CD14-positive monocyte (primary cell): ENCODE results near the gene CREBBP. TPM values are rescaled to one million over a fixed set of nuclear protein-coding genes. Genes with fewer than 3 reads are reported as not detected.

Source experiments
- DNase-seq, 3 donors: peaks; one replicate each; pipeline ENCODE4 v3.0.0-alpha.2; 2011 to 2022
- H2AFZ ChIP-seq: 2 replicates; pipeline ENCODE4 v1.6.0; 2012; ENCODE audit warnings: mild to moderate bottlenecking, low read depth, low read length, inconsistent platforms; ENCODE audit not compliant: insufficient read depth, poor library complexity, severe bottlenecking
- H3K27ac ChIP-seq, 2 donors: 1 replicate in 1 of 2; 2 replicates in 1 of 2; pipeline ENCODE4 v1.5.1; 2012 to 2013; ENCODE audit warnings: low read length in 2 of 2, control low read depth in 1 of 2, inconsistent platforms in 1 of 2, low read depth in 1 of 2, mild to moderate bottlenecking in 1 of 2
- H3K27me3 ChIP-seq, 2 donors: one replicate each; pipeline versions ENCODE4 v1.6.0 to v1.6.1; 2011 to 2013; ENCODE audit warnings: low read length in 2 of 2; ENCODE audit not compliant: control insufficient read depth in 2 of 2, insufficient read depth in 2 of 2
- H3K36me3 ChIP-seq, 2 donors: replicated peaks in 1 of 2; 1 replicate in 1 of 2; 2 replicates in 1 of 2; pipeline versions ENCODE4 v1.5.1 to v1.6.1; 2012 to 2013; ENCODE audit warnings: low read length in 2 of 2, control low read depth in 1 of 2, inconsistent platforms in 1 of 2, mild to moderate bottlenecking in 1 of 2; ENCODE audit not compliant: insufficient read depth in 2 of 2, control insufficient read depth in 1 of 2
- H3K4me1 ChIP-seq, 2 donors: 1 replicate in 1 of 2; 2 replicates in 1 of 2; pipeline versions ENCODE4 v1.5.1 to v1.6.1; 2012 to 2013; ENCODE audit warnings: low read length in 2 of 2, control low read depth in 1 of 2, inconsistent platforms in 1 of 2, mild to moderate bottlenecking in 1 of 2, moderate library complexity in 1 of 2; ENCODE audit not compliant: insufficient read depth in 2 of 2, control insufficient read depth in 1 of 2
- H3K4me2 ChIP-seq: replicated peaks from 2 replicates; pipeline ENCODE3; 2012; ENCODE audit warnings: low read length, moderate library complexity, mild to moderate bottlenecking; ENCODE audit not compliant: poor library complexity, severe bottlenecking; ENCODE audit errors: extremely low read depth
- H3K4me3 ChIP-seq, 3 experiments: fragments of 200-600 bp in 1 of 3; sonication (generic) in 1 of 3; replicated peaks in 1 of 3; 1 replicate in 2 of 3; 2 replicates in 1 of 3; pipeline ENCODE4 v1.5.1; 2011 to 2013; ENCODE audit warnings: low read length in 3 of 3, mild to moderate bottlenecking in 3 of 3, control low read depth in 2 of 3, low read depth in 2 of 3, inconsistent platforms in 1 of 3, moderate library complexity in 1 of 3
- H3K79me2 ChIP-seq: 2 replicates; pipeline ENCODE4 v1.6.0; 2012; ENCODE audit warnings: mild to moderate bottlenecking, control low read depth, inconsistent platforms, low read length, moderate library complexity; ENCODE audit not compliant: insufficient read depth
- H3K9ac ChIP-seq: 2 replicates; pipeline ENCODE4 v1.6.0; 2017; ENCODE audit warnings: low read length, mild to moderate bottlenecking; ENCODE audit not compliant: insufficient read depth, poor library complexity, severe bottlenecking
- H3K9me3 ChIP-seq, 2 donors: replicated peaks in 1 of 2; 1 replicate in 1 of 2; 2 replicates in 1 of 2; pipeline versions ENCODE4 v1.5.1 to v1.6.1; 2012 to 2013; ENCODE audit warnings: low read length in 2 of 2, control low read depth in 1 of 2; ENCODE audit not compliant: control insufficient read depth in 1 of 2, insufficient read depth in 1 of 2
- H4K20me1 ChIP-seq: 2 replicates; pipeline ENCODE4 v1.6.0; 2012; ENCODE audit warnings: mild to moderate bottlenecking, low read length, control low read depth, moderate library complexity; ENCODE audit not compliant: insufficient read depth
- H3K27ac Mint-ChIP-seq, 7 donors: one replicate each; pipeline ENCODE4 v1.8.0; 2020; ENCODE audit warnings: mild to moderate bottlenecking in 7 of 7, mixed read lengths in 7 of 7, moderate library complexity in 6 of 7, inconsistent platforms in 2 of 7
- H3K27me3 Mint-ChIP-seq, 3 donors: one replicate each; pipeline ENCODE4 v1.8.0; 2021 to 2022; ENCODE audit warnings: low read depth in 3 of 3, mild to moderate bottlenecking in 3 of 3, mixed read lengths in 3 of 3, moderate library complexity in 3 of 3, inconsistent platforms in 1 of 3
- H3K36me3 Mint-ChIP-seq, 2 donors: one replicate each; pipeline ENCODE4 v1.8.0; 2020; ENCODE audit warnings: mixed read lengths in 2 of 2, inconsistent platforms in 1 of 2, mild to moderate bottlenecking in 1 of 2
- H3K4me1 Mint-ChIP-seq: one replicate; pipeline ENCODE4 v1.8.0; 2020; ENCODE audit warnings: mild to moderate bottlenecking, mixed read lengths
- H3K4me3 Mint-ChIP-seq, 2 donors: one replicate each; pipeline ENCODE4 v1.8.0; 2020; ENCODE audit warnings: mild to moderate bottlenecking in 2 of 2, mixed read lengths in 2 of 2, moderate library complexity in 1 of 2
- H3K9me3 Mint-ChIP-seq, 7 donors: one replicate each; pipeline ENCODE4 v1.8.0; 2020 to 2022; ENCODE audit warnings: mixed read lengths in 7 of 7, mild to moderate bottlenecking in 6 of 7, moderate library complexity in 6 of 7, inconsistent platforms in 2 of 7
- CTCF ChIP-seq: fragments of 200-600 bp; IDR thresholded peaks from one replicate; pipeline ENCODE4 v1.8.0; 2022; ENCODE audit warnings: antibody characterized with exemption, mild to moderate bottlenecking
- WGBS: methylation state at CpG from one replicate; pipeline ENCODE4 v1.1.5; 2013; ENCODE audit warnings: missing lambda C conversion rate; ENCODE audit not compliant: insufficient coverage; 5-methylcytosine and 5-hydroxymethylcytosine counted together
- intact Hi-C, 2 donors: fragments of 100-400 bp; cut with micrococcal nuclease; formaldehyde crosslinking; loops; one replicate each; pipeline versions ENCODE4 v1.15.0 to v1.15.1; 2023
- polyA plus RNA-seq, 3 donors: library from polyadenylated mRNA; depleted of rRNA in 1 of 3; unstranded in 2 of 3; stranded (reverse) in 1 of 3; fragments of 300-500 nt in 2 of 3; fragments of >200 nt in 1 of 3; fragmentation: Illumina TruSeq in 2 of 3; gene quantifications; 1 replicate in 2 of 3; 2 replicates in 1 of 3; pipeline ENCODE4 v1.2.3, GENCODE V29; 2012 to 2021

Gene CREBBP
- polyA plus RNA-seq, 3 donors: 2.1 to 26.9 (median 6.2) TPM

DNA sequence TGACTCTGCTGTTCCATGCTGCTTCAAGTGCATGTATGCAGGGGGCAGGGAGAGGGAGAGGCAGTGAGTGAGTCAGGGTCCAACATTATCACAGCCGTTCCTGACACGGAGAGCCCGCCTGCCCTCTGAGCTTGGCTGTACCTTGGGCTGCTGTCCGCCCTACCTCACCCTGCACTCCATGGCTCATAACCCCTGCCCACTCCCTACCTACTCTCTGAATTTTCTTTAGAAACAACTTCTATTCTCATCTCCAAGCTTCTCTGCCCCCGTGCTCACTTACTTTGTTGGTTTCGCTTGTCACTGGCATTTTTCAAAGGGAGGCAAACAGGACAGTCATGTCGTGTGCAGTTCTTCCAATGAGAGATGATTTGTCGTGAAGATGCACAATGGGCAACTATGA lies 88.8 kb downstream of the CREBBP start:
- no peak for TF ChIP-seq CTCF
- Histone ChIP-seq H3K27ac (no peak overlapping the region), H3K4me3 (no peak overlapping the region), H3K79me2 (peaks cover 81% of the 10 kb centered on the region), H3K4me2 (no peak overlapping the region), H3K4me1 (no peaks in the 10 kb centered on the region), H3K9me3 (no peaks in the 10 kb centered on the region), H3K9ac (no peak overlapping the region), H3K36me3 (peaks cover 55 to 75% of the 10 kb centered on the region in 2 donors), H4K20me1 (peaks cover 100% of the 10 kb centered on the region), H3K27me3 (no peaks in the 10 kb centered on the region), H2AFZ (no peak overlapping the region)
- WGBS: 97% methylated on average over 5 of the region's 8 CpGs
- Mint-ChIP-seq H3K4me3 (no peak overlapping the region), H3K27ac (no peak overlapping the region), H3K4me1 (peaks cover 6% of the 10 kb centered on the region), H3K36me3 (peaks cover 55 to 67% of the 10 kb centered on the region in 2 donors), H3K9me3 (no peaks in the 10 kb centered on the region), H3K27me3 (peaks cover 0 to 1% (median 0%) of the 10 kb centered on the region in 3 donors)
- intact Hi-C loops: no loop called here
- DNase-seq: no peak

- Mint-ChIP-seq H3K27me3 (peaks cover 0 to 1% (median 1%) of the 10 kb centered on the region in 3 donors), H3K27ac (no peak overlapping the region), H3K4me3 (no peak overlapping the region), H3K36me3 (peaks cover 74 to 85% of the 10 kb centered on the region in 2 donors), H3K4me1 (peaks cover 6% of the 10 kb centered on the region), H3K9me3 (no peaks in the 10 kb centered on the region)
- H3K4me3 ChIP-seq: no peak overlapping the region
- no peaks in the 10 kb centered on the region for H3K27me3 ChIP-seq
- intact Hi-C loops: no loop called here
- H3K4me2 ChIP-seq: no peak overlapping the region
- no peaks in the 10 kb centered on the region for H3K4me1 ChIP-seq
- 88% methylated on average over 3 of the region's 8 CpGs for WGBS
- H4K20me1 ChIP-seq: peaks cover 100% of the 10 kb centered on the region
- H3K9me3 ChIP-seq: no peaks in the 10 kb centered on the region
- H3K79me2 ChIP-seq: peaks cover 77% of the 10 kb centered on the region
- no peak overlapping the region for H3K27ac ChIP-seq
- H3K36me3 ChIP-seq: peaks cover 68 to 93% of the 10 kb centered on the region in 2 donors
- H2AFZ ChIP-seq: no peak overlapping the region
- no peak for TF ChIP-seq CTCF
- no peak overlapping the region for H3K9ac ChIP-seq
- DNase-seq: no peak
Measured at GRCh38 chr16:3789375-3790099, 91.0 kb downstream of the CREBBP start.
